HUES6 (cell line): ENCODE data around the gene GLIS2.
A peak's percentile ranks its signal among the peaks of the same experiment; 100 is the strongest.

Source experiments
- H3K27ac ChIP-seq: 2 replicates; pipeline ENCODE4 v1.7.0; 2013; ENCODE audit warnings: low read depth, mild to moderate bottlenecking, low read length, inconsistent platforms
- H3K27me3 ChIP-seq: 2 replicates; pipeline ENCODE4 v1.6.1; 2013; ENCODE audit warnings: low read length; ENCODE audit not compliant: control insufficient read depth, insufficient read depth
- H3K36me3 ChIP-seq: 2 replicates; pipeline ENCODE4 v1.6.1; 2013; ENCODE audit warnings: low read length; ENCODE audit not compliant: control insufficient read depth, insufficient read depth
- H3K4me1 ChIP-seq: 2 replicates; pipeline ENCODE4 v1.6.1; 2013; ENCODE audit warnings: low read length; ENCODE audit not compliant: control insufficient read depth, insufficient read depth
- H3K4me3 ChIP-seq: 2 replicates; pipeline ENCODE4 v1.5.1; 2013; ENCODE audit warnings: low read depth, low read length
- H3K9ac ChIP-seq: one replicate; pipeline ENCODE4 v1.6.1; 2013; ENCODE audit warnings: mild to moderate bottlenecking, low read length
- H3K9me3 ChIP-seq: 2 replicates; pipeline ENCODE4 v1.6.1; 2013; ENCODE audit warnings: low read depth, low read length; ENCODE audit not compliant: control insufficient read depth, insufficient read depth

Gene GLIS2

DNA sequence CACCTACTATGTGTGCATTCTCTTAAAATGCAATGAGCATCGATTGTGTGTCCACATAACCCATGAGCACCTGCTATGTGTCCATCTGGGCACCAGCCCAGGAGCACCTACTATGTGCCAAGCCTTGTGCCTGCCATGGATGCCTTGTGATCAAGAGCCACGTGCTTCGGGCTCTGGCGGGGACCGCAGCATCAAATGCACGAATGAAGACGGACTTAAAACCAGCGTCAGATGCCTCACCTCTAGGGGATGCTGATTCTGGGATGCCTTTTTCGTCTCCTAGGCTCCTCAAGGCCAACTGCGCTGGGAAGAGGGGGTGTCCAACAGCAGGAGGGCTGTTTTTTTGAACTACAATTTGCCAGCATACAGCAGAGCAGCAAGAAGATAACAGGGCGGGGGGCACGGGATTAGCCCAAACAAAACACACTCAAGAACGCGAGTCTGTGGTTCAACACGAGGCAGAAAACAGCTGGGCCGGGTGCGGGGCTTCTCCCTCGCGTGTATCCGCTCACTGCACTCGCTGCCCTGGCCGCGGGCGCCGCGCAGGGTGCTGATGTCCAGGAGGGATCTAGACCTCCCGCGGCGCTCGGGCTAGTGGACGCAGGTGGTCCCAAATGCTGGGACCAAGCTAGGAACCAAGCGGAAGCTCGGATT is 1.2 kb upstream of the GLIS2 start:
- H3K4me3 ChIP-seq = peak overlapping the region; percentile 77
- H3K9ac ChIP-seq = peak overlapping the region; percentile 62
- H3K27ac ChIP-seq = 0 out of 2 replicates have a peak overlapping the region, but pooled peaks have one; percentile 64
- H3K9me3 ChIP-seq = no peaks in the 10 kb centered on the region
- H3K4me1 ChIP-seq = peaks cover 41% of the 10 kb centered on the region
- H3K27me3 ChIP-seq = peaks cover 14% of the 10 kb centered on the region
- H3K36me3 ChIP-seq = no peaks in the 10 kb centered on the region

DNA sequence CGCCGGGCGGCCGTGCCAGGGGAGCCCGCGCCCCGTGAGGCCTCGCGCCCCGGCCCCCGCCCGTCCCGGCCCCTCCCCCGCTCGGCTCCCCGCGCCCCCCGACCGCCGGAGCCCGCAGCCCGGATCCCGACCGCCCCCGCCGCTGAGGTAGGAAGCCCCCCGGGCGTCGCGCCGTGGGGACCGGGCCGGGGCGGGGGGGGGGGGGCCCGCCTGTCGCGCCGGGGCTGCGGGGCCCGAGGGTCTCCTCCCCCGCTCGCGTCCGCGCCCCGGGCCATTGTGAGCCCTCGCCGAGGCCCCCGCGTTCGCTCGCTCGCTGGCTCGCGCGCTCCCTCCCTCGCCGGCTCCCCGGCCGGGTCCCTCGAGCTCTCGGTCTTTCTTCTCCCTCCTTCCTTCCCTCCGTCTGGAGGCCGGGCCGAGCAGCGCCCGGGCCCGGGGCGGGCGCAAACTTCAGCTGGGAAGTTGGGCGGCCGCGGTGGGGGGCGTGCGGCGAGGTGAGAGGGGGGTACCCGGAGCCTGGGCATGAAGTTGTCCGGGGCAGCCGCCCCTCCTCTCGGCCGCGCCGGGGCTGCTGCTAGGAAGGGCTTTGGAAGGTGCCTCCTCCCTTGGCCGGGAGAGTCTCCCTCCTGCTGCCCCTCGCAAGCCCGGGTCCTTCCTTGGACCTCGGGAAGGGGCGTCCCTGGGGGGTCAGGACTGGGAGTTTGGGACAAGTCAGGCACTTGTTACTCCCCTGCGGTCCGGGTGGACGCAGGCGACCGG is 419 bp downstream of the GLIS2 start:
- H3K4me1 ChIP-seq = peaks cover 44% of the 10 kb centered on the region
- no peaks in the 10 kb centered on the region for H3K9me3 ChIP-seq
- peaks cover 14% of the 10 kb centered on the region for H3K27me3 ChIP-seq
- peak overlapping the region; percentile 68 for H3K4me3 ChIP-seq
- H3K9ac ChIP-seq = peak overlapping the region; percentile 42
- no peaks in the 10 kb centered on the region for H3K36me3 ChIP-seq
- no peak overlapping the region for H3K27ac ChIP-seq

DNA sequence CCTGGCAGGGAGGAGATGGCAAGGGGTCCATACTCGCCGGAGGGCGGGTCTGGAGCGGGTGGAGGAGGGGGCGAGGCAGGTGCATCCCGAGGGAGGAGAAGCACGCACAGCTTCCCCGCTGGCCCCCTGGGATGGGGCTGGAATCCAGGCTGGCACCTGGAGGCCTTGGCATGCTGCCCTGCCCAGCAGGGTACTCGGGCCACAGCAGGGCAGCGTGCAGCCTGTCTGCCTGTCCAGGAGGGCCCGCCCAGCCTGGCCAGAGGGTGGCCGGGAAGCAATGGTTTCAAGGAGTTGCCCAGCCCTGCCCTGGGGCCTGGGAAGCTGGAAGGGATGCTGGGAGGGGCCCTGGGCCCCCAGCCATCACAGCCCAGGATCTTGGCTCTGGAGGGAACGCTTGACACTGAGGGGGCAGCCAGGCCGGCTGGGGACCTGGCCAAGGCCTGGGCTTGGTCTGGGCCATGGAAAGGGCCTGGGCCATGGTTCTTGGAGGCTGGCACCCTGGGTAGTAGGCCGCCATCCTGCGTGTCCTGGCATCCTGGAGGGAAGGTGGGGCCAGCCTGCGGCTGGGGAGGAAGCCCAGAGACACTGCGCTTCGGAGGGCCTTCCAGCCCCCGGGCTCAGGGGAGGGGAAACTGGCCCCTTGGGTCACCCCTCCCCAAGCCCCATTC is 1.1 kb downstream of the GLIS2 start:
- Histone ChIP-seq H3K4me3 (peak overlapping the region; percentile 68), H3K9me3 (no peaks in the 10 kb centered on the region), H3K27ac (no peak overlapping the region), H3K9ac (peak overlapping the region; percentile 42), H3K4me1 (peaks cover 46% of the 10 kb centered on the region), H3K27me3 (peaks cover 14% of the 10 kb centered on the region), H3K36me3 (no peaks in the 10 kb centered on the region)

DNA sequence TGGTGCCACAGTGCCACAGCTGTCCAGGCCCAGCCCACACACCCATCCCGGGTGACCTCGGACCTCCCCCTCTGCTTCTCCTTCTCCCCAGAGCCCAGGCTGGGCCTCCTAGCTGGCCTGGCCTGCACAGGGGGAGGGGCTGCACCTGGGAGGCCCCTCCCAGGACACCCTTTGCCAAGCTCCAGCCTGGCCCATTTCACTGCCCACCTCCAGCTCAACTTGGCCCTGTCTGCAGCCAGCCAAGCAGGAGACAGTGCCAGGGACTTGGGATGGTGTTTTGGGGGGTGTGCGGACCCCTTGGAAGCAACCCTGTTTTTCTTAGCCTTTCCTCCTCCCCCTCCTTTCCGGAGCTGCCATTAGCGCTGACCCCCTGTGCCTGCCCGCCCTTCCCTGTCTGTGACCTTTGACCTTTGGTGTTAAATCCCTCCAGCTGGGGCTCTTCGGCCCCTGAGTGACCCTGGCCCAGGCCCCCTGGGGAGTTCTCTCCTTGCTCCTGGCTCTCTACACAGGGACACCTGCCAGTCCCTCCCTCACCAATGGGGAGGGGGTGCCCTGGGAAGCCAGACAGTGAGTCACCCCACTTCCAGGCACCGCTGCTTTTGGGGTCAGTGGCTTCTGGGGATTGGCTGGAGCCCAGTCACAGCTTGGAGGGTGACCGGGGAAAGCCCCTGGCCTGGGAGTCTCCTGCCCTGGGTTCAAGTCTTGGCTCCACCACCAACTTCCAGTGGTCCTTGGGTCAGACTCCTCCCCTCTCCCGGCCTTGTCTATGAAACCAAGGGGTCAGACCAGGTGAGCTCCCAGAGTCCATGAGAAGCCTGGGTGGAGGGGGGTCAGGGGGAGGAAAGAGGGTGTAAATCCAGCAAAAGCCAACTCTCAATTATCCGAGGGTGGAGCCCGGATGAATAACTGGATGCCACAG is 1.9 kb downstream of the GLIS2 start:
- H3K4me1 ChIP-seq = peaks cover 46% of the 10 kb centered on the region
- H3K9ac ChIP-seq = no peak overlapping the region
- H3K36me3 ChIP-seq = no peaks in the 10 kb centered on the region
- peak overlapping the region; percentile 68; the same call in 1 of the 2 replicates for H3K4me3 ChIP-seq
- H3K27ac ChIP-seq = no peak overlapping the region
- H3K9me3 ChIP-seq = no peaks in the 10 kb centered on the region
- peaks cover 14% of the 10 kb centered on the region for H3K27me3 ChIP-seq

DNA sequence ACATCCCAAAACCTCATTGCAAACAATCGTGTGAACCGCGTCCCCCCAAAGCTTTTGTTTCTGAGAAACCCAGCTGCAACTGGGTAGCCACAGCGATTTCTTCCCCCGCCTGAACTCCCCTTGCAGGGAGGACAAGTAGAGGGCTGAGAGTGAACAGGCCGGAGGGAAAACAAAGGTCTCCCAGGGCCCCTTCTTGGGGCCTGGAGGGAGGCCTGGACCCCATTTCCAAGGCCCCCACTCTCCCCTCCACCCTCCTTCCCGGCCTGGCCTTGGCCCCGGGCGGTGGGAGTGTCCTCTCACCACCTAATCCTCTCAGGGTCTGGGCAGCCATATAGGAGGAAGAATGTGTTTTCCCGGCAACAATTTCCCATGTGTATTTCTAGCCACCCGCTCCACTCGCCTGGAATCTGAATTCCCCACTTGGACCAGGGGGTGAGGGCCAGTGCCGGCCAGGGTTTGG is 2.6 kb downstream of the GLIS2 start:
- H3K27me3 ChIP-seq = peaks cover 14% of the 10 kb centered on the region

DNA sequence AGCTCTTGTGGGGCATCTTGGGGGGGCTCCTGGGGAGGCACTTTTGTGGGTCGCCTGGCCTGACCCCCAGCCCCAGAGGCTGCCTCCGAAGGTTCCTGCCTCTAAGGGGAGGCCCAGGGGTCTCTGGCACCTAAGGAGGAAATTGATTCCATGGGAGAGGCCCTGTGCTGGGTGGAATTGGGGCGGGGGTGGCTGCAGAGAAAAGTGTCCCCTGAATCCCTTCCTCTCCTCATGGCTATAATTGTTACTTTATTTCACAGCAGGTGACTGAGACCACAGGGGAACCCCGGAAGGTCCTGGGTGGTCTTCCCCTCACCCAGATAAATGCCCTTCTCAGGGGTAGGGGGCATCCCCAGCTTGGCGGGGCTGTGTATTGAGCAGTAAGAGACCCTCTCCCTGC is 3.1 kb downstream of the GLIS2 start:
- no peaks in the 10 kb centered on the region for H3K36me3 ChIP-seq
- no peak overlapping the region for H3K27ac ChIP-seq
- peaks cover 57% of the 10 kb centered on the region for H3K4me1 ChIP-seq
- H3K9ac ChIP-seq = no peak overlapping the region
- peaks cover 13% of the 10 kb centered on the region for H3K27me3 ChIP-seq
- H3K4me3 ChIP-seq = no peak overlapping the region
- H3K9me3 ChIP-seq = no peaks in the 10 kb centered on the region

More for the DNA sequence above, 2.6 kb downstream of the GLIS2 start:
- H3K4me3 ChIP-seq = no peak overlapping the region
- no peak overlapping the region for H3K27ac ChIP-seq
- peaks cover 52% of the 10 kb centered on the region for H3K4me1 ChIP-seq
- no peaks in the 10 kb centered on the region for H3K36me3 ChIP-seq
- no peaks in the 10 kb centered on the region for H3K9me3 ChIP-seq
- H3K9ac ChIP-seq = no peak overlapping the region

DNA sequence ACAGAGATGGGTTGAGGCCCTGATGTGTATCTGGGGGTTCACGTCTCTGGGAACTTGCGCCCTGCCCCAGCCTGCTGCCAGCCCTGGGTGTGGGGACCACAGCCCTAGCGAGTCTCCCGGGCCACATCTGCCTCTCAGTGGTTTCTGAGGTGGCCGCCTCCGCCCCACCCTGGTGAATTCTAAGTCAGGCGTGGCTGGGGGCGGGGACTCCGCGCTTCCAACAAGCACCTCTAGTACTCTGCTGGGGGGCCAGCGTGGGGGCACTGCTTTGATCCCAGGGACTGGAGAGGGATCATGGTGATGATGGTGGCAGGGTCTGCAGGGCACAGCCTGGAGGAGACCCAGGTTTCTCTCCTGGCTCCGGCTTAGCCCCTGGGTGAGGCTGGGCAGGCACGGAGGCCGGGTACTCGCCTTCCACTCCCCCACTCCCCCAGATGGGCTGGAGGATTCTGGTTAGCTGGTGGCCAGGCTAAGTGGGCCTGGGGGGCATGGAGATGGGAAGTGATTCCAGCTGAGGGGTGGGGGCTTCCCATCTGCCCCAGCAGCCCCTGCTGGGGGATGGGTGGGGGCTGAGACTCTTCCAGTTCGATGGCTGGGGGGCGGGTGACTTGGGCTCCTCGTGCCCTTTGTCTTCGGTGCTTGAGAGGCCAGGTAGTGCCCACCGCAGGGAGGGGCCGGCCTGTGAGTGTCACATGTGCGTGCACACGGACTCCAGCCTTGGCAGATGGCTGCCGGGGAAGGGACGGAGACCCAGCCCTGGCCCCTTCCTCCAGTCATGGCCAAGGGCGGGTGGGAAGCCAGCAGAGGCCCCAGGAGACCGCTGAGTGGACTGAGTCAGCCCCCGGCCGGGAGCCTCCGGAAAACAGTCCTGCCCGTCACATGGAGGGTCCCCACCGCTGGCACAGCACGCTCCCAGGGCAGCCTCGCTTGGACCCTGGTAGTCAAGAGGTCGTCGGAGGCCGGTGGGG is 3.9 kb downstream of the GLIS2 start:
- Histone ChIP-seq H3K9ac (no peak overlapping the region), H3K4me3 (no peak overlapping the region)

DNA sequence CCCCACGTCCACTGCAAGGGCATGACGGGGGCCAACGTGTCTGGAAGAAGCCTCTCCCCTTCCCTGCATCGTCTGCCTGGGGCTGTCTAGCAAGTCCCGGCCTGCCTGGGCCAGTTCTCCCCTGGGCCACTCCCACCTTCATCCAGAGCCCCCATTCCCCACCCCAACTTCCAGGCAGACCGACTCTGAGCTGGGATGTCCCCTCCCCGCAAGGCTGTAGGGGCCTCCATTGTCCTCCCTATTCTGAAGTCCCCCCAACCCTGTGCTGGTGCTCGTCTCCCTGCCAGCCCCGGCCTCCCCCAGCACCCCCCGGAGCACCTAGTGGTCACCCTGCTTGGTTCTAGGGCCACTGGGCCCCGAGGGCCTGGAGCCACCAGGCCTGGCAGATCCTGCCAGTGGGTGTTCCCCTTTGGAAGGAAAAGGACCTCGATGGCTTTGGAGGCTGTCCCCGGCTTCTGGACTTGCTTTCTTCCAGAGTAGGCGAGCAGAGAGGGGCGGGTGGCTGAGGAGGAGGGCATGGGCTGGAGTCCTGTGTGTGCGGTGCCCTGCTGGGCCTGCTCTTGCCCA is 4.8 kb downstream of the GLIS2 start:
- Histone ChIP-seq H3K9ac (no peak overlapping the region), H3K36me3 (no peaks in the 10 kb centered on the region), H3K4me1 (peaks cover 61% of the 10 kb centered on the region), H3K4me3 (no peak overlapping the region), H3K9me3 (no peaks in the 10 kb centered on the region), H3K27ac (no peak overlapping the region), H3K27me3 (no peaks in the 10 kb centered on the region)

More for the DNA sequence above, 3.9 kb downstream of the GLIS2 start:
- Histone ChIP-seq H3K27ac (no peak overlapping the region), H3K9me3 (no peaks in the 10 kb centered on the region), H3K36me3 (no peaks in the 10 kb centered on the region), H3K4me1 (peaks cover 64% of the 10 kb centered on the region), H3K27me3 (peaks cover 5% of the 10 kb centered on the region)

DNA sequence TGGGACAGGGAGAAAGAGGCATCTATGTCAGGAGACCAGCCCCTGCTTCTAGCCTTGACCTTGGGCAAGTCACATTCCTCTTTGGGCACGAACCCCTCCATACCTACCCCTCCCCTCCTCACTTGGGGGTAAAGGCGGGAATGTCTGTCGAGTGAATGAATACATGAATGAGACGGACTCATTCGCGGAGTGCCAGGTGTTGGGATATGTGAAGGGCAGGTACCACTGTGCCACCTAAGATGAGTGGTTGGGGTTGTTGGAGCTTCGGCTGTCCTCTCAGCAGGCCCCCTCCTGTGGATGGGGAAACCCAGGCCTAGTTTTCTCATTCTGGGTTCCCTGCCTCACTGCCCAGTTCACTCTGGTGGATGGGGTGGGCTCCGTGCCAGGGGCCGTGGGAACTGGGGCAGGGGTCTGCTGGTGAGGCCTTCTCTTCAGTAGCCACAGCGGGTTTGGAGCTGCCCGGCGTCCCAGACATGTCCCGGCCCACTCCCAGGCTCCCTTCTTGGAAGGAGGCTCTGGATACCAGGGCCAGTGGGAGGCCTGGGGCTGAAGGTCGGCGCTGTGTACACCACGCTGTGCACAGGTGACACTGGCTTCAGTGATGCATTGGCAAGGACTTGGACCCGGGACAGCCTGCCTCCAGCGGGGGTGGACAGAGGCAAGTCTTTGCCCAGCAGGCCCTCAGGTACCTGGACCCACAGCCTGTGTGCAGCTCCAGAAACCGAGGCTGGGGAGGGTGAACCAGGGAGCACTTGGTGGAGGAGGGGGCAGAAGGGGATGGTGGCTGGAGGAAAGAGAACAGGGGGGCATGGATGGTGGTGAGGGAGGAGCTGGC is 5.6 kb downstream of the GLIS2 start:
- Histone ChIP-seq H3K9ac (no peak overlapping the region), H3K27ac (no peak overlapping the region), H3K36me3 (no peaks in the 10 kb centered on the region), H3K4me1 (peaks cover 61% of the 10 kb centered on the region), H3K9me3 (no peaks in the 10 kb centered on the region), H3K27me3 (no peaks in the 10 kb centered on the region), H3K4me3 (no peak overlapping the region)
